Tibial artery (tissue), 4 donors: ENCODE measurements around the gene CDKN2B-AS1.

Experiments
- DNase-seq, 2 donors: peaks; one replicate each; pipeline ENCODE4 v3.0.0-alpha.2; 2019
- H3K27ac ChIP-seq, 2 donors: fragments of 200-600 bp; sonication (generic) in 1 of 2; 1 replicate in 1 of 2; 2 replicates in 1 of 2; pipeline ENCODE4 v1.5.1; 2018 to 2019; ENCODE audit warnings: mild to moderate bottlenecking in 1 of 2
- H3K27me3 ChIP-seq, 2 donors: fragments of 200-600 bp; sonication (generic) in 1 of 2; one replicate each; pipeline versions ENCODE4 v1.5.1 to v1.6.0; 2016 to 2019
- H3K36me3 ChIP-seq, 3 donors: fragments of 200-600 bp; sonication (generic) in 2 of 3; one replicate each; pipeline ENCODE4 v1.5.1; 2016 to 2019; ENCODE audit warnings: mild to moderate bottlenecking in 2 of 3
- H3K4me1 ChIP-seq, 4 donors: fragments of 200-600 bp; sonication (generic) in 2 of 4; 1 replicate in 3 of 4; 2 replicates in 1 of 4; pipeline ENCODE4 v1.5.1; 2016 to 2019
- H3K4me3 ChIP-seq, 2 donors: fragments of 200-600 bp; sonication (generic) in 1 of 2; 1 replicate in 1 of 2; 2 replicates in 1 of 2; pipeline ENCODE4 v1.5.1; 2018 to 2019; ENCODE audit warnings: mild to moderate bottlenecking in 2 of 2
- H3K9me3 ChIP-seq, 3 donors: fragments of 200-600 bp; sonication (generic) in 1 of 3; one replicate each; pipeline ENCODE4 v1.5.1; 2016 to 2019
- CTCF ChIP-seq, 2 experiments: fragments of 200-600 bp in 1 of 2; fragments of 450-650 bp in 1 of 2; IDR thresholded peaks; one replicate each; pipeline ENCODE4 v1.5.1; 2017 to 2019; ENCODE audit warnings: antibody characterized with exemption in 2 of 2, mild to moderate bottlenecking in 1 of 2, moderate library complexity in 1 of 2
- intact Hi-C: fragments of 100-400 bp; cut with DNase I; formaldehyde crosslinking; loops from one replicate; pipeline ENCODE4 v1.15.0; 2023; ENCODE audit warnings: low total_unique reads

The CDKN2B-AS1 gene

GRCh38 chr9:22107202-22108045 is 112.8 kb downstream of the CDKN2B-AS1 start:
- H3K27ac ChIP-seq, result no peak overlapping the region
- H3K4me1 ChIP-seq, result peaks cover 0 to 32% (median 8%) of the 10 kb centered on the region in 4 donors
- no peak for DNase-seq
- H3K9me3 ChIP-seq, result no peaks in the 10 kb centered on the region
- H3K36me3 ChIP-seq, result no peaks in the 10 kb centered on the region
- intact Hi-C loops, result no loop called here
- H3K4me3 ChIP-seq, result no peak overlapping the region
- no peaks in the 10 kb centered on the region for H3K27me3 ChIP-seq
- TF ChIP-seq CTCF (IDR thresholded peaks at IDR 0.05), result no peak

GRCh38 chr9:22108581-22109370 is 114.2 kb downstream of the CDKN2B-AS1 start:
- Histone ChIP-seq H3K4me3 (no peak overlapping the region), H3K36me3 (no peaks in the 10 kb centered on the region), H3K27me3 (no peaks in the 10 kb centered on the region), H3K4me1 (peaks cover 0 to 20% (median 4%) of the 10 kb centered on the region in 4 donors), H3K27ac (no peak overlapping the region), H3K9me3 (no peaks in the 10 kb centered on the region)
- DNase-seq, result no peak
- intact Hi-C loops, result no loop called here
- TF ChIP-seq CTCF (IDR thresholded peaks at IDR 0.05), result no peak

GRCh38 chr9:22111176-22111953 is 116.8 kb downstream of the CDKN2B-AS1 start:
- H3K4me1 ChIP-seq, result peaks cover 0 to 12% (median 0%) of the 10 kb centered on the region in 4 donors
- TF ChIP-seq CTCF (IDR thresholded peaks at IDR 0.05), result no peak
- no peaks in the 10 kb centered on the region for H3K36me3 ChIP-seq
- no peak overlapping the region for H3K27ac ChIP-seq
- no peak overlapping the region for H3K4me3 ChIP-seq
- H3K9me3 ChIP-seq, result no peaks in the 10 kb centered on the region
- H3K27me3 ChIP-seq, result no peaks in the 10 kb centered on the region
- DNase-seq, result no peak
- intact Hi-C loops, result no loop called here

GRCh38 chr9:22111954-22112247 is 117.3 kb downstream of the CDKN2B-AS1 start:
- Histone ChIP-seq H3K27ac (no peak overlapping the region), H3K9me3 (no peaks in the 10 kb centered on the region), H3K27me3 (no peaks in the 10 kb centered on the region), H3K36me3 (no peaks in the 10 kb centered on the region), H3K4me1 (peaks cover 0 to 12% (median 0%) of the 10 kb centered on the region in 4 donors), H3K4me3 (no peak overlapping the region)
- TF ChIP-seq CTCF (IDR thresholded peaks at IDR 0.05), result no peak
- no peak for DNase-seq
- intact Hi-C loops, result no loop called here

- no peak overlapping the region for H3K4me3 ChIP-seq
- TF ChIP-seq CTCF (IDR thresholded peaks at IDR 0.05), result no peak
- no peak for DNase-seq
- H3K9me3 ChIP-seq, result no peaks in the 10 kb centered on the region
- H3K4me1 ChIP-seq, result peaks cover 0 to 12% (median 0%) of the 10 kb centered on the region in 4 donors
- H3K27me3 ChIP-seq, result no peaks in the 10 kb centered on the region
- H3K36me3 ChIP-seq, result no peaks in the 10 kb centered on the region
- H3K27ac ChIP-seq, result no peak overlapping the region
- intact Hi-C loops, result no loop called here
These were observed 118.6 kb downstream of the CDKN2B-AS1 start for GRCh38 chr9:22112870-22113821.
